Coronary artery (tissue), 2 donors: ENCODE data around the gene IFT74.

Experiments used
- DNase-seq: peaks from one replicate; pipeline ENCODE4 v3.0.0-alpha.2; 2017; ENCODE audit warnings: low spot score
- H3K27ac ChIP-seq, 2 donors: fragments of 200-600 bp; sonication (generic); one replicate each; pipeline ENCODE4 v1.5.1; 2016 to 2019
- H3K4me3 ChIP-seq: fragments of 200-600 bp; sonication (generic); 2 replicates; pipeline ENCODE4 v1.5.1; 2016; ENCODE audit warnings: mild to moderate bottlenecking, moderate library complexity
- CTCF ChIP-seq: fragments of 200-600 bp; sonication (generic); IDR thresholded peaks from one replicate; pipeline ENCODE4 v1.5.1; 2019; ENCODE audit warnings: antibody characterized with exemption

The IFT74 gene

DNA sequence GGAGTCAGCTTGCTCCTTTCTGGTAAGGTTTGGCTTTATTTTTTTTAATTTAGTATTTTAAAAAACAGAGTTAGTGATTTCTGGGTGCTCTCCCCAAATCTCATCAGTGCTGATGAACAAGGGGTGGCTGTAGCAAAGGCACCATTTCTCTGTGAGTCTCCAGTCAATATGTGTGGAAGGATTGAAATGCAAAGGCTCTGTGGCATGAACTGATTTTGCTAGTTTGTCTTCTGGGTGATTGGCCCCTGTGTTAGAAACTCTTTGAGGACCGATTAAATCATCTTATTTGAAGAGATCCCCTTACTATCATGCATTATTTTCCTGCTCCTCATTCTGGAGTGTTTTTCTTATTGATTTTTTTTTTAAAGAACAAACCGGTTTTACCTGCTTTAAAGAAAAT is 153.4 kb downstream of the IFT74 start:
- no peak for TF ChIP-seq CTCF
- Histone ChIP-seq H3K27ac (peak overlapping the region in 1 of 2 donors; percentile 25), H3K4me3 (peak overlapping the region; percentile 51)
- DNase-seq, result no peak

- TF ChIP-seq CTCF, result no peak
- peak overlapping the region; percentile 47 for H3K4me3 ChIP-seq
- H3K27ac ChIP-seq, result no peak overlapping the region
- DNase-seq, result no peak
Observed at GRCh38 chr9:27110181-27110580, 154.0 kb downstream of the IFT74 start.

- Histone ChIP-seq H3K27ac (no peak overlapping the region), H3K4me3 (no peak overlapping the region)
- no peak for DNase-seq
- no peak for TF ChIP-seq CTCF
Observed at GRCh38 chr9:27112235-27112634, 156.0 kb downstream of the IFT74 start.
